Calu3 (cell line): ENCODE results near the gene BAZ1A. TPM values are rescaled to one million over a fixed set of nuclear protein-coding genes. Genes with fewer than 3 reads are reported as not detected.

Source experiments
- BruUV-seq: library from RNA; stranded (reverse); fragments of 400-500 nt; replicated peaks from 2 replicates; lab custom pipeline; 2021; lab: Mats Ljungman, UMichigan
- CTCF ChIA-PET: fragments of 300-600 bp; sonication (Branson Sonifier 250); formaldehyde crosslinking; loops from one replicate; lab custom pipeline; 2022; ENCODE audit warnings: antibody characterized with exemption; lab: Charles Lee
- DNase-seq: peaks from one replicate; pipeline ENCODE4 v3.0.0; 2022
- H3K27ac Mint-ChIP-seq: one replicate; pipeline ENCODE4 v1.8.0; 2022; ENCODE audit warnings: mixed read lengths; ENCODE audit not compliant: unreplicated experiment
- H3K27me3 Mint-ChIP-seq: one replicate; pipeline ENCODE4 v1.8.0; 2022; ENCODE audit warnings: mixed read lengths; ENCODE audit not compliant: unreplicated experiment
- H3K36me3 Mint-ChIP-seq: one replicate; pipeline ENCODE4 v1.8.0; 2022; ENCODE audit warnings: mild to moderate bottlenecking, moderate library complexity, mixed read lengths; ENCODE audit not compliant: insufficient read depth, unreplicated experiment
- H3K4me1 Mint-ChIP-seq: one replicate; pipeline ENCODE4 v1.8.0; 2022; ENCODE audit warnings: mild to moderate bottlenecking, low read depth, mixed read lengths; ENCODE audit not compliant: unreplicated experiment
- H3K4me3 Mint-ChIP-seq: one replicate; pipeline ENCODE4 v1.8.0; 2022; ENCODE audit warnings: mild to moderate bottlenecking, low read depth, moderate library complexity, mixed read lengths; ENCODE audit not compliant: unreplicated experiment
- H3K9me3 Mint-ChIP-seq: one replicate; pipeline ENCODE4 v1.8.0; 2022; ENCODE audit warnings: low read depth, mixed read lengths; ENCODE audit not compliant: unreplicated experiment
- CTCF ChIP-seq: fragments of 200-600 bp; IDR thresholded peaks from one replicate; pipeline ENCODE4 v1.8.0; 2022; ENCODE audit warnings: antibody characterized with exemption; ENCODE audit not compliant: unreplicated experiment
- intact Hi-C: fragments of 100-400 bp; cut with micrococcal nuclease; formaldehyde crosslinking; loops from one replicate; pipeline ENCODE4 v1.10.0; 2022; ENCODE audit not compliant: unreplicated experiment
- total RNA-seq: library from RNA; stranded (reverse); gene quantifications from 2 replicates; pipeline ENCODE4 v1.2.3, GENCODE V29; 2022

Gene BAZ1A
- total RNA-seq, 1 experiment from 2014 or later = 35.7 TPM

- TF ChIP-seq CTCF = no peak
- peaks cover 13% of the 10 kb centered on the region for H3K36me3 Mint-ChIP-seq
- H3K4me1 Mint-ChIP-seq = peaks cover 8% of the 10 kb centered on the region
- H3K9me3 Mint-ChIP-seq = no peaks in the 10 kb centered on the region
- CTCF ChIA-PET = no interaction called here
- no peak for DNase-seq
- H3K27me3 Mint-ChIP-seq = no peaks in the 10 kb centered on the region
- intact Hi-C loops = no loop called here
- BruUV-seq = no TSS peak
- H3K4me3 Mint-ChIP-seq = no peak overlapping the region
- no peak overlapping the region for H3K27ac Mint-ChIP-seq
These were observed 164.4 kb downstream of the BAZ1A start for GRCh38 chr14:34710744-34711143.

DNA sequence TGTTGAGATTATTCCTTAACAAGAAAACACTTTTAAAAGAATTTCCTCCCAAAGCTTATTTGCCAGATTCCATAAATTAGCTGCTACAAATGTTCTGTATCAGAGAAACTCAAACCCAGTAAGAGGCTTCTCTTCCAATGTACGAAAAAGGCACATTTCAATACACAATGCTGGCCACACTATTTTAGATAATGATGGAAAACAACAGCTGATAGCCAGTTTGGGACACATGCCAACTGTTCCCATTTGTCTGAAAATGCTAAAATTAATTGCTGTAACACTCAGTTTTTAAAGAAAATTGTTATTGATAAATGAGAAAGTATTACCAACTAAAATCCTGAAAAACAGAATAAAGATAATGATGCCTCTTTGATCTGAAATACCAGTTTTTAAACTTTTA is 165.2 kb downstream of the BAZ1A start:
- Mint-ChIP-seq H3K9me3 (no peaks in the 10 kb centered on the region), H3K4me1 (peaks cover 8% of the 10 kb centered on the region), H3K27me3 (no peaks in the 10 kb centered on the region), H3K36me3 (peaks cover 13% of the 10 kb centered on the region), H3K27ac (no peak overlapping the region), H3K4me3 (no peak overlapping the region)
- no peak for DNase-seq
- no TSS peak for BruUV-seq
- TF ChIP-seq CTCF = no peak
- CTCF ChIA-PET = no interaction called here
- intact Hi-C loops = no loop called here

DNA sequence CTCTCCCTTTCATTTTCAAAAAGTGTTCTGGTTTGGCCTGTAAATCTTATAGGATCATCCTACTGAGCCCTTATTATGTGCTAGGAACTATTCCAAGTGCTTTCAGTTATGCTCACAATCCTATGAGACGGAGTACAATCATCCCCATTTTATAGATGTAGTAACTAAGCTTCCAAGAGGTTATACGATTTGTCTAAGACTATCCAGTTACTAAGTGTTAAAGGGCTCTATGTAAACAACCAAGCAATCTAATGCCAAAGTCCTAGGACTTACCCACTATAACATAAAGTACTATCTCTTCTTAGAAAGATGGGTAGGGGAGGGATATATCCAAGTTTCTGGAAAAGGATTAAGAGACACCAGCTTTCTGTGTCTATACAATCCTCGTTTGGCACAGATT is 167.4 kb downstream of the BAZ1A start:
- CTCF ChIA-PET = no interaction called here
- no peaks in the 10 kb centered on the region for H3K9me3 Mint-ChIP-seq
- no peak for DNase-seq
- TF ChIP-seq CTCF = no peak
- H3K4me3 Mint-ChIP-seq = no peak overlapping the region
- BruUV-seq = no TSS peak
- intact Hi-C loops = no loop called here
- no peaks in the 10 kb centered on the region for H3K36me3 Mint-ChIP-seq
- H3K27me3 Mint-ChIP-seq = no peaks in the 10 kb centered on the region
- no peak overlapping the region for H3K27ac Mint-ChIP-seq
- no peaks in the 10 kb centered on the region for H3K4me1 Mint-ChIP-seq

Other genes with a start within 250 kb of the BAZ1A start
- gene SNX6, start 245.2 kb downstream of the BAZ1A start, total RNA-seq = 59.2 and 64.1 TPM in 2 replicates
- 18.6 and 24.4 TPM in 2 replicates for gene CFL2, start 160.8 kb downstream of the BAZ1A start, total RNA-seq
- gene SRP54, start 107.6 kb upstream of the BAZ1A start, total RNA-seq = 57.6 and 60.2 TPM in 2 replicates
- gene FAM177A1, start 170.9 kb upstream of the BAZ1A start, total RNA-seq = 37.9 and 48.4 TPM in 2 replicates
- 11.3 and 15.8 TPM in 2 replicates for gene PPP2R3C, start 246.6 kb upstream of the BAZ1A start, total RNA-seq
- gene PRORP, start 247.2 kb upstream of the BAZ1A start, total RNA-seq = 22.5 and 25.2 TPM in 2 replicates